Measurements from ENCODE around the gene BET1L.
A peak's percentile ranks its signal among the peaks of the same experiment; 100 is the strongest.
"Not testable (repeated sequence)": the region's sequence is repeated elsewhere in the genome, so short reads cannot be mapped to it uniquely, and the experiment has no call there.

The BET1L gene, protein sequence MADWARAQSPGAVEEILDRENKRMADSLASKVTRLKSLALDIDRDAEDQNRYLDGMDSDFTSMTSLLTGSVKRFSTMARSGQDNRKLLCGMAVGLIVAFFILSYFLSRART

GRCh38 chr11:207208-207862, at the start of gene BET1L, which contains the start of gene RIC8A:
TSS of gene BET1L (minus strand) at chr11:207399. CDS start at chr11:207321, 78 bp downstream.
TSS of gene RIC8A (plus strand) at chr11:207708. CDS start at chr11:208855, 1,147 bp downstream.
- peak; percentile 99 for DNase-seq

DNA sequence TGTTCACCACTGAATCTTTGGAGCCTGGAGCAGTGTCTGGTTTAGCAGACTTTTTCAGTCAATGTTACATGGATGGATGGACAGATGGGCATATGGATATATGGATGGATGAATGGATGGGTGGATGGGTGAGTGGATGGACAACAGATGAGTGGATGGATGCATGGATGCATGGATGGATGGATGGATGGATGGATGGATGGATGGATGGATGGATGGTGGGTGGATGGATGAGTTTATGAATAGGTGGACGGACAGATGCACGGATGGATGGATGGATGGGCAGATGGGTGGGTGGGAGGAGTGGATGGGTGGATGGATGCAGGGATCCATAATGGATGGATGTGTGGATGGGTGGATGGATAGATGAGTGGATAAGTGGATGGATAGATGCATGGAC, 48.6 kb upstream of the BET1L start:
- no peak for DNase-seq

DNA sequence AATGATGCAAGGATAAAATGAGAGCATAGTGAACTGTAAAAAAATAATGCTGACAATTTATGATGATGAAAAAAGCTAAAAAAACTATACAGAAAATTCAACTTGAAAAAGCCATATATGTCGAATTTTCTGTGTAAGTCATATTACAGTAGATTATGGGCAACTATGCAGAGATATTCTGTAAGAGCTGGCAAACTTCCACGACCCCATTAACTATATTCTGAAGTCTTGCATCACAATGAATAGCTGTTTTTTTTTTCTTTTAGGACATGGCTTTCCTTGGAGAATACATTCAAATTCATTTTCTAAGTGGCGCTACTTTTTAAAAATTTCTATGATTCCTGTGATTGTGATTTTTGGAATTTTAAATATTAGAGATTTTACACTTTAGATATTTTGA, 48.0 kb upstream of the BET1L start:
- DNase-seq = no peak

DNA sequence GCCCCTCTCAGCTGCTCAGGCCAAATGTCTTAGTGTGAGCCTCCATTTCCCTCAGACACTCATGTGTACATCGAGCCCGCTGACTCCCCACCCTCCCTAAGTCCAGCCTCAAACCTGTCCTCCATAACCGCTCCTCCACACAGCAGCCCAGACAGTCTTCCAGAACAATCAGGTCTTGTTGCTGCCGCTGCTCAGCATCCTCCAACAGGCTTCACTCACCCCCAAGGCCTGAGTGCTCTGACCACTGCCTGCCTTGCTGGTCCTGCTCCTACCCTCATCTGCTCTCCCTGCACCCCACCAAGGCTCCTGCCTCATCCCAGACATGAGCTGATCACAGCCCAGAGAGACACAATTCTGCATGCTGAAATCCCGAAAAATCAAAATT, 46.7 kb upstream of the BET1L start:
- no peak for DNase-seq

- no peak for DNase-seq
Measured at GRCh38 chr11:253160-253885, 46.1 kb upstream of the BET1L start.

GRCh38 chr11:252666-253065, 45.5 kb upstream of the BET1L start:
- no peak for DNase-seq

- DNase-seq = no peak
Measured at GRCh38 chr11:251550-251949, 44.4 kb upstream of the BET1L start.

DNA sequence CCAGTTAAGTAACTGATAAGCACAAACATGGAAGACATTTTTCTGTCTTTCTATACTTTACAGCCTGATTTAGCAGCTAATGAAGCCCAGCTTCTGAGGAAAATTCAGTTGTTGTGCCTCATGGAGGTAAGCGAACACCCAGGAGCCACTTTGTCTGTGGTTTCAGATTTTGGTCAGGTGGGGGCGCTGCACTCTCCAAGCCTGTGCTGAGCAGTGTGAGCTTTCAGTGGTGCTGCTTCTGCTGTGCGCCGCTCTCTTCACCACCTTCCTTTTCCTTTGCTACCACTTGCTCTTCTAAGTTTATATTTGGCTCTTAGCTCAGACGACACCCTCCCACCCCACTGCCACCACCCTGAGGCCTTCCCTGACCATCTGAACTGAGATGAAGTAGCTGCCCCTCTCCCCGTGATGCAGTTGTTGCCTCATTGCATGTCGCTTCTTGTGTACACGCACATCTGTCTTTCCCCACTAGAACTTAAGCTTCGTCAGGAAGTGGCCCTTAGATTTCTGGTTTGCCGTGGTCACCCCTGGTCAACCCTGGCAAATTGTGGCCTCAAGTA, 43.6 kb upstream of the BET1L start:
- DNase-seq = peak; percentile 56

DNA sequence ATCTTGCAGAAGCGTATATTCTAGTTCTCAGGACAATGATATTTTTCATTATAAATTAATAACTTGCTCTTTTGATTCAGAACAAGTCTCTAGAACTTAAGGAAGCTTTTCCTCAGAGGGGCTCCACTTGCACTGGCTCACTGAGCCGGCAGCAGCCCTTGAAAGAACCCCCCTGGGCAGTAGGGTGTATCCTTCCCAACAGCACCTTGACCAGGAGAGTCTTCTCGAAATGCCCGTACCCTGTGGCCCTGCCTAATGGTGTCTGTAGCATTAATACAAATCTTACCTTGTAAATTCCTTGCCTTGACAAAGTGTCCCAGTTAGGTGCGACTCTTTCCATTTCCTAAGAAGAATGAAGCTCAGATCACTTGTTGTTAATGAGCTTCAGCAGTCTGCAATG, 43.1 kb upstream of the BET1L start:
- no peak for DNase-seq

DNA sequence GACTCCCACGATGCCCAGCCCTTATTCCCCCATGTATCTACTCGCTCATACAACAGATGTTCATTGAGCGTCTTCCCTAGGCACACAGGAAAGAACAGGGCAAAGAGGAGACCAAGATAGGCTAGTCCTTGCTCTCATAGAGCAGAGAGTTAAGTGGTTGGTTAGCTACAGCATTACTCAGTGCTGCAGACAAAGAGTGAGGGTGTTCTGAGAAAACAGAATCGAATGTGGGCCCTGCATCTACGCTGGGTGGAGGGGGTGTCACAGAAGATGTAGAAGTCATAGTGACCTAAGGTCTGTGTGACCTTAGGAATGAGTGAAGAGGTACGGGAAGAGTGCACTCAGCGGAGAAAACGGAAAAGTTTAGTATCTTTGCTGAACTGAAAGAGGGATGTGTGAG, 41.9 kb upstream of the BET1L start:
- DNase-seq = no peak

DNA sequence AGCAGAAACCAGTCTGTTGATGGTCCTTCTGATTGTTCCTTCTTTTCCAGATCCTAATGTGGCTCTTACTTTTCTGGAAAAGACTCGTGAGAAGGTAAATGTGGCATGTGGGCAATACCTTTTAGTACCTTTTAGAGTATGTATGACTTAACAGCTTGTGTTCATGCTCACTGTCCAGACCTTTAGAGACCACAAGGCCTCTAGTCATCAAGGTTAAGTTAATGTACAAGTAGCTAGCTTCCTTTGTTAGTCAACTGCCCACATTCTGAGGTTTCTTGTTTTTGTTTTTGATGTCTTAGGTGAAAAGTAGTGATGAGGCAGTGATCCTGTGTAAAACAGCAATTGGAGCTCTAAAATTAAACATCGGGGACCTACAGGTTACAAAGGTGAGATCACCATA, 37.2 kb upstream of the BET1L start:
- no peak for DNase-seq

DNA sequence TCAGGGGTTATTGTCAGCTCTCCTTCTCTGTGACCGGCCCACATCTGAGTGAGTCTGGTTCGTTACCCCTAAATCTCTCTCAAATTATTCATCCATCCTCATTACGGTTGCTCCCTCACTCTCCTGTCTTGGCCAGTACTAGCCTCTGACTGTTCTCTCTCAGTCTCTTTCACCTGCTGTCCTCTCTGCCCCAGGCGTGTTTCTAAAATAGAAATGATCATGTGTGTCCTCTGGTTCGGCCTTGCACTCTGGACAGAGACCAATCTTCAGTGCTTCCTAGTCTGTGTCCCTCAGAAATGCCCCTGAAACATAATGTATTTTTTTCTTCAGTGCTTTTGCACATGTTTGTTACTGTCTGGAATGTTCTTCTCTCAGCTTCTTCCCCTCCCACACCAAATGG, 34.4 kb upstream of the BET1L start:
- DNase-seq = no peak

- DNase-seq = no peak
Measured at GRCh38 chr11:240315-240714, 33.1 kb upstream of the BET1L start.

- DNase-seq = not testable (repeated sequence)
Measured at GRCh38 chr11:238346-238745, 31.1 kb upstream of the BET1L start.

DNA sequence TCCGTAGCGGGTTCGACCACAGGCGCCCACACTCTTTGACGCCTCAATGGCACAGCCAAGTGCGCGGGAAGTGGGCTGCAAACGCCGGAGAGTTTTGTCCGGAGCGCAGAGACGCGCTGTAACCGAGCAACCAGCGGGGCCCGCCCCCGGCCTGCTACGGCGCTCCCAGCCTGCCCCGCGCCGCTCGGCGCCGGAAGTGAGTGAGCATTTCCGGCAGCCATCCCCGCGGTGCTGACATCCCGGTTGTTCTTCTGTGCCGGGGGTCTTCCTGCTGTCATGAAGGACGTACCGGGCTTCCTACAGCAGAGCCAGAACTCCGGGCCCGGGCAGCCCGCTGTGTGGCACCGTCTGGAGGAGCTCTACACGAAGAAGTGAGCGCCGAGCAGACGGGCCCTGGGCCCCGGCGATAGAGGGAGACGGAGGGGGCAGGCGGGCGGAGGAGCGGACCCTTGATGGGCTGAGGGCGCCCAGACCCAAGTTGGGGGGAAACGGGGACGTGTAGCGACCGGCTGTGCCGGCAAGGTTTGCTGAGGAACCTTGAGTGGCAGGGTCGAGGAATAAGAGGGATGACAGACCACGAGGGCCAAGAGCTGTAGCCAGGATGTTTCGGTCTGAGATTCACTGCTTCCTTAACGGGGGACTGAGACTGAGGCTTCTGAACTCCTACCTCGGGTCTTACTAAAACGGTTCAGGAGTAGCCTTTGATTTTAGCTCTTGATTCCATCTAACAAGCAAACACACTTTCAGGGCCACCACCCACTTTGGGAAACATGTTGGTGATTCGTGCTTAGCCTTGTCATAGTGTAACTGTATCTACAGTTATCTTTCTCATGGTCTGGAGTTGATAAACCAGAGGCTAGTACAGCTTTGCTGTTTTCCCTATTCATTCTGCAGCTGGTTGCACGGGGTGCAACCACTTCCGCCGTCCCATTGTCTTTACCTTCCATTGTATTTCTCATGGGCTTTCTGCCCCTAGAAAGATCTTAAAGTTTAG, 29.9 kb upstream of the BET1L start, which contains the start of gene PSMD13:
Gene PSMD13, plus strand, starts transcription at position 203 of the 994 bp plus-strand sequence. Its CDS starts 74 bp downstream, at position 277.
- peak; percentile 97 for DNase-seq

- peak; percentile 95 for DNase-seq
Measured at GRCh38 chr11:235997-236773, 29.0 kb upstream of the BET1L start, which contains the start of gene SIRT3. TSS of gene SIRT3 (minus strand) at chr11:236342. CDS start at chr11:236328, 14 bp downstream.

DNA sequence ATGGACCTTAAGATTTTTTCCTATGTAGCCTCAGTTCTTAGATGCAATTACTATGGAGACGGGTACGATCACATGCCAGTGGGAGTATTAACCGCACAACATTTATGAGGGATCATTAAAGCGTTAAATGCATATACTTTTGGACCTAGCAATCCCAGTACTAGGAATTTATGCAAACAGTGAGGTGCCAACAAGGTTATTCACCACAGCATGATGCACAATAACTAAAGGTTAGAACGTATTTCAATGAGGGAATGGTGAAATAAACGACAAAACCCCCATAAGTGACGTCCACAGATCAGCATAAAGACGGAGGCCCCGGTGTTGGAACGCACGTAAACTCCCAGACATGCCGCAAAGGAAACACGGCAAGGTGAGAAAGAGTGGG, 28.4 kb upstream of the BET1L start:
- DNase-seq = no peak

- DNase-seq = no peak
Measured at GRCh38 chr11:235180-235579, 28.0 kb upstream of the BET1L start.

DNA sequence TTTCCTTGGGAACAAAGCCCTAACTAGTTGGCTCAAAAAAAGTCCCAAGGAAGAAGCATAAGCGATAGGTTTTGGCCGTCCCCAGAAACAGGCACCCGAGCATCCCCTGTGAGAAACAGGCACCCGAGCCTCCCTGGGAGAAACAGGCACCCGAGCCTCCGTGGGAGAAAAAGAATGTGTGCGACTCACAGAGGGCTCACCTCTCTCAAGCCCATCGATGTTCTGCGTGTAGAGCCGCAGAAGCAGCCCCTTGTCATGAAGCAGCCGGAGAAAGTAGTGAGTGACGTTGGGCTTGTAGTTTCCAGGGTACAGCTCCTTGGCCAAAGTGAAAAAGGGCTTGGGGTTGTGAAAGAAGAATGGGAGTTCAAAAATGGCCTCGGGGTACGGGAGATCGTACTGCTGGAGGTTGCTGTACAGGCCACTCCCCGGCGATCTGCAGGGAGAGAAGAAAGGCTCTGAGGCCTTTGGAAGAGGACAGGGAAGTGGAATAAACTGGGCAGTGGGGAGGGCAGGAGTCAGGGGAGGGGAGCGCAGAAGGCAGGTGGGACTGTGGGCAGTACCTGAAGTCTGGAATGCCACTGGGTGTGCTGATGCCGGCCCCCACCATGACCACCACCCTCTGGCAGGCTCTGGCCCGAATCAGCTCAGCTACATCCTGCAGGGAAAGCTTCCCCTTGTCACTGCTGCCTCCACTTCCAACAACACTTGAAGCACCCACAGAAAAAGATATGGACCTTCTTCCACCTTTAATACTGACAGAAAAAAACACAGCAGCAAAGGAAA, 25.8 kb upstream of the BET1L start:
- DNase-seq = no peak

DNA sequence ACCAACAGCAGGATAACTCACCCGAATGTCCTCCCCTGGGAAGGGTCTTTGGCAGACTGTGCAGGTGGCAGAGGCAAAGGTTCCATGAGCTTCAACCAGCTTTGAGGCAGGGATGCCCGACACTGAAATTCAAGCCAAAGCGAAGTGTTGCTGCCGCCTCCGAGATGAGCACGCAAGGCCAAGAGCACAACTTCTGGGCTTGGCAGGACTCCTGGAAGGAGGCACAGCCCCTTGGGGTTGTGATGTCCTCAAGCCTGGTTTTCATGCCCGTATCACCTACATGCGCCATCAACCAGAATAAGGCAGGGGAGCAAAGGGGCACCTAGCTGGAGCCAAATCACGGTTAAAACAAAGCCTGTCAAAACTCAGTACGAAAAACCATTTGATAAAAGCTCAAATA, 23.2 kb upstream of the BET1L start:
- DNase-seq = no peak

GRCh38 chr11:227824-228379, 20.7 kb upstream of the BET1L start:
- DNase-seq = no peak

Measured in 8988T (cell line).